Right ventricle myocardium superior (tissue), 1 donor: ENCODE data around the gene PHLDB3. TPM values are rescaled to one million over a fixed set of nuclear protein-coding genes. Genes with fewer than 3 reads are reported as not detected.

Experiments used
- ATAC-seq: fragments of 200-7000 bp; cut with Tn5 transposase; one replicate; pipeline ENCODE4 v1.9.1; 2020; ENCODE audit warnings: mild to moderate bottlenecking; ENCODE audit not compliant: poor library complexity
- DNase-seq: peaks from one replicate; pipeline ENCODE4 v3.0.0-alpha.2; 2020
- intact Hi-C: fragments of 100-400 bp; cut with DNase I; formaldehyde crosslinking; loops from one replicate; pipeline ENCODE4 v1.11.2; 2022
- total RNA-seq: library from RNA; stranded (reverse); fragmentation: NEBNext Ultra II Directional; extraction: Animal tissue kit (Norgen Biotek cat#: 25700); gene quantifications from one replicate; pipeline ENCODE4 v1.2.1, GENCODE V29; 2021
- donor health status: DM: no; HTN: yes; CAD: no; lungs with severe emphysema.

The PHLDB3 gene
- total RNA-seq, 1 donor from 2014 or later, result 6.2 TPM

DNA sequence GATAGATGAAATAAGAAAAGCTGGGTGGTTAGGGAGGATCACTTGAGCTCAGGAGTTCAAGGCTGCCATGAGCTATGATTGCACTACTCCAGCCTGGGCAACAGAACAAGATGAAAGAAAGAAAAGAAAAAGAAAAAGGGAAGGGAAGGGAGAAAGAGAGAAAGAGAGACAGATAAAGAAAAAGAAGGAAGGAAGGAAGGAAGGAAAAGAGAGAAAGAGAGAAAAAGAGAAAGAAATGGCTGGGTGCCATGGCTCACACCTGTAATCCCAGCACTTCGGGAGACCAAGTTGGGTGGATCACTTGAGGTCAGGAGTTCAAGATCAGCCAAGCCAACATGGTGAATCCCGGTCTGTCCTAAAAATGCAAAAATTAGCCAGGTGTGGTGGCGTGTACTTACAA, 68.8 kb downstream of the PHLDB3 start:
- DNase-seq (no peak), ATAC-seq (no peak)
- intact Hi-C loops, result no loop called here

DNA sequence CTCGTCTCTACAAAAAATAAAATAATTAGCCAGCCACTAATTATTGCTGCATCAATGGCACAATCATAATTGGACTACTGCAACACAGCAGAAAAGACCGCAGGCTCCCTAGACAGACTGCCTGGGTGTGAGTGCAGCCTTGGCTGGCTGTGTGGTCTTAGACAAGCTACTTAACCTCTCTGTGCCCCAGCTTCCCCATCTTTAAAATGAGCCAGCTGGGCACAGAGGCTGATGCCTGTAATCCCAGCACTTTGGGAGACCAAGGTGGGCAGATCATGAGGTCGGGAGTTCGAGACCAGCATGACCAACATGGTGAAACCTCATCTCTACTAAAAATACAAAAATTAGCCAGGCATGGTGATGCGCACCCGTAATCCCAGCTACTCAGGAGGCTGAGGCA, 70.9 kb downstream of the PHLDB3 start:
- DNase-seq (no peak), ATAC-seq (no peak)
- intact Hi-C loops, result no loop called here

GRCh38 chr19:43433358-43433673, 71.2 kb downstream of the PHLDB3 start:
- DNase-seq, result no peak
- ATAC-seq, result no peak
- intact Hi-C loops, result no loop called here

- intact Hi-C loops, result no loop called here
- no peak for DNase-seq
- no peak for ATAC-seq
These were observed 73.6 kb downstream of the PHLDB3 start for GRCh38 chr19:43430976-43431375.

DNA sequence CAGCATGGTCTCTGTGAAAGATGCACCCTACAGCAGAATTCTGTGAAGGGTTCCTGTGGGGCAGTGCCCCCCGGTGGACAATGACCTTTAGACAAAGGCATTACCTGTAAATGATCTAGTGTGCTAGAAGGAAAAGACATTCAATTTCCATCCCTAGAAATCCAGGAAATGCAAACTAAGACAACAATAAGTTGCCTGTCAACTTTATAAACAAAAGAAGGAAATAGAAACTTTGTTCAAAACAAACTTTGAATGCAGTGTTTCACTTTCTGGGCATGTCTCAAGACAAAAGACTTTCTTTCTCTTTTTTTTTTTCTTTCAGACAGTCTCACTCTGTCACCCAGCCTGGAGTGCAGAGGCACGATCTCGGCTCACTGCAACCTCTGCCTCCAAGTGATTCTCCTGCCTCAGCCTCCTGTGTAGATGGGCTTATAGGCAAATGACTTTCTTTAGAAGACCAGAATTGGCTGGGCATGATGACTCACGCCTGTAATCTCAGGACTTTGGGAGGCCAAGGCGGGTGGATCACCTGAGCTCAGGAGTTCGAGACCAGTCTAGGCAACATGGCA, 74.3 kb downstream of the PHLDB3 start:
- no peak for DNase-seq
- ATAC-seq, result no peak
- intact Hi-C loops, result no loop called here

DNA sequence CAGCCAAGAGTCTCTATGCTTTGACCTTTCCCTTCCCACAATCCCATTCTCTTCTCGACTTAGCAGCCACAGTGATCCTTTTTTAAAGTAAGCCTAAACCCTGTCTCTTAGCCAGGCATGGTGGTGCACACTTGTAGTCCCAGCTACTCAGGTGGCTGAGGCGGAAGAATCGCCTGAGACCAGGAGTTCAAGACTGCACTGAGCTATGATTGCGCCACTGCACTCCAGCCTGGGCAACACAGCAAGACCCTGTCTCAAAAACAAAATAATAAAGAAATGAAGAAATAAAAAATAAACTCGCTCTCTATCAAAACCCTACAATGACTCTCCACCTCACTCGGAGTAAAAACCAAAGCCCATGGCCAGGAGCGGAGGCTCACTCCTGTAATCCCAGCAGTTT, 75.2 kb downstream of the PHLDB3 start:
- ATAC-seq (no peak), DNase-seq (no peak)
- intact Hi-C loops, result no loop called here

GRCh38 chr19:43425567-43426392, 78.8 kb downstream of the PHLDB3 start:
- no peak for DNase-seq
- intact Hi-C loops, result no loop called here
- ATAC-seq, result no peak

Other genes with a start within 250 kb of the PHLDB3 start
- not detected for gene PSG9, start 235.2 kb downstream of the PHLDB3 start, total RNA-seq
- 0.32 TPM for gene CD177, start 151.1 kb downstream of the PHLDB3 start, total RNA-seq
- gene TEX101, start 89.9 kb downstream of the PHLDB3 start, total RNA-seq, result not detected
- 0.16 TPM for gene LYPD3, start 39.1 kb downstream of the PHLDB3 start, total RNA-seq
- 14.7 TPM for gene ETHE1, start 22.5 kb upstream of the PHLDB3 start, total RNA-seq
- 1.5 TPM for gene ZNF575, start 28.4 kb upstream of the PHLDB3 start, total RNA-seq
- 12.4 TPM for gene XRCC1, start 70.8 kb upstream of the PHLDB3 start, total RNA-seq
- gene PINLYP, start 71.1 kb upstream of the PHLDB3 start, total RNA-seq, result 0.46 TPM
- gene IRGQ, start 91.4 kb upstream of the PHLDB3 start, total RNA-seq, result 16.7 TPM
- 12.3 TPM for gene ZNF576, start 91.8 kb upstream of the PHLDB3 start, total RNA-seq
- 0.13 TPM for gene SRRM5, start 107.3 kb upstream of the PHLDB3 start, total RNA-seq
- gene ZNF428, start 114.9 kb upstream of the PHLDB3 start, total RNA-seq, result 32.5 TPM
- 8.0 TPM for gene CADM4, start 135.1 kb upstream of the PHLDB3 start, total RNA-seq
- gene PLAUR, start 165.4 kb upstream of the PHLDB3 start, total RNA-seq, result 3.4 TPM
- not detected for gene IRGC, start 211.3 kb upstream of the PHLDB3 start, total RNA-seq